ENCODE results near the gene SOD1.

The SOD1 gene

GRCh38 chr21:31682620-31683019, 23.1 kb downstream of the SOD1 start:
- no peak for DNase-seq (ENCODE audit: low spot score)

DNA sequence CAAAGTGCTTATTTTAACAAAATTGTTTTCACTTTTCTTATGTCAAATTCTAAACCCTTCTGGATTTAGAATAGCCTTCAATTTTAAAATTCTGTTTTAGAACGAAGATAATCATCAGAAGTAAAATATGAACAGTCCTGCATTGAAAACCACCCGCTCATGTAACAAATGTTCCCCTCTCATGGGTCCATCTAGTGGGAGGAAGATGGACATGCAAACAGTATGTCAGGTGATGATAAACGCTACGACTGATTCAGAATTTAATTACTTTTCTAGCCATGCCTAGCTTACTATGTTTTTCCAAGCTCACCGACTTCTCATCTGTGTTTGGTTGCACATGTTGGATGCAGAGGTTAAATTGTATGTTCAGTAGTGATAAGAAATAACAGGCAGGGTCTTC, 23.5 kb downstream of the SOD1 start:
- DNase-seq (ENCODE audit: low spot score), result peak; percentile 8

GRCh38 chr21:31684918-31685317, 25.4 kb downstream of the SOD1 start:
- no peak for DNase-seq (ENCODE audit: low spot score)

- DNase-seq (ENCODE audit: low spot score), result no peak
Observed at GRCh38 chr21:31686272-31686915, 26.9 kb downstream of the SOD1 start.

- DNase-seq (ENCODE audit: low spot score), result no peak
Observed at GRCh38 chr21:31687108-31687507, 27.6 kb downstream of the SOD1 start.

- no peak for DNase-seq (ENCODE audit: low spot score)
Observed at GRCh38 chr21:31688603-31689368, 29.3 kb downstream of the SOD1 start.

- DNase-seq (ENCODE audit: low spot score), result no peak
Observed at GRCh38 chr21:31693222-31693621, 33.7 kb downstream of the SOD1 start.

DNA sequence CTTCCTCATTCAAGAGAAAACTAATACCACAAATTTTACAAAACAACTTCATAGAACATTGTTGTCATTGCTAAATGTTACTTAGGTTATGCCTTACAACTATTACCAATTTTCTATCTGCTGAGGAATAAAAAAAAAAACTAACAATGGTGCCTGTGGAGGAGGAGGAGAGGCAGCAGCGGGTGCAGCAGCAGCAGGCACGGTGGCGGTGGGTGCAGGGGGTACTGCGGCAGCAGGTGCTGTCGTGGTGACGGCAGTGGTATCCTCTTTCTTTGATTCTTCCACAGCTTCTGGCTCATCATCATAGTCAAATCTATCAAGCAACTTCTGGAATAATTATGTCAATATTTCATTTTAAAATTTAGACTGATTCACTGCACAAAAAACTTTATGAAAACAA, 36.9 kb downstream of the SOD1 start:
- no peak for DNase-seq (ENCODE audit: low spot score)

GRCh38 chr21:31698461-31698860, 39.0 kb downstream of the SOD1 start:
- DNase-seq (ENCODE audit: low spot score), result no peak

GRCh38 chr21:31700040-31700439, 40.5 kb downstream of the SOD1 start:
- DNase-seq (ENCODE audit: low spot score), result no peak

DNA sequence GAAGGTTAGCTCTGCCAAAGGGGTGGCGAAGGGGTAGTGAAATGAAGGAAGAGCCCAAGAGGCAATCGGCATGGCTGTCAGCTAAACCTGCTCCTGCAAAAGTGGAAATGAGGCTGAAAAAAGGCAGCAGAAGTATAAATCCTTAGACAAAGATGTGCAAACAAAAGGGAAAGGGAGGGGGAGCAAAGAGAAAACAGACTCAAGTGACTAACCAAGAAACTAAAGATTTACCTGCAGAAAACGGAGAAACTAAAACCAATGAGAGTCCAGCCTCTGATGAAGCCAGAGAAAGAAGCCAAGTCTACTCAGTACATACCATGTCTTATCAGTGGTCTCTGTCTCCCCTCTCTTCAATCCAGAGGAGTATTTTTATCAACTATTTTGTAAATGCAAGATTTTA, 47.1 kb downstream of the SOD1 start:
- DNase-seq (ENCODE audit: low spot score), result no peak

- DNase-seq (ENCODE audit: low spot score), result no peak
Observed at GRCh38 chr21:31707499-31707898, 48.0 kb downstream of the SOD1 start.

DNA sequence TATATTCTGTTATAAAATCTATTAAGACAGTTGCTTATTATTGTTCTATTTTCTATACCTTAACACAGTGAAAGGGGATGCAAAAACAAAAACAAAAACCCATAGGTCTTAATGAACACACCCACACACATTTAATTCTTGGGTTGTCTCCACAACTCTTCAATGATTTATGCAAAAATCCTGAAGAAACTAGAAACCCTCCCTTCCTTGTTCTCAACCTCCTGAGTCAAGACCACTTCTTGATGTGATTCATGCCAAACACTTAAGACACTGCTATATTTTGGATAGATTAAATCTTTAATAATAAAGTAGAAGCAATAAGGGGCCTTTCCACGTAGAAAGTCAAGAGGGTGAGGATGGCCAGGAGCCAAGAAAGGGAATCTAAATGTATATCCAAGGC, 49.0 kb downstream of the SOD1 start:
- DNase-seq (ENCODE audit: low spot score), result no peak

DNA sequence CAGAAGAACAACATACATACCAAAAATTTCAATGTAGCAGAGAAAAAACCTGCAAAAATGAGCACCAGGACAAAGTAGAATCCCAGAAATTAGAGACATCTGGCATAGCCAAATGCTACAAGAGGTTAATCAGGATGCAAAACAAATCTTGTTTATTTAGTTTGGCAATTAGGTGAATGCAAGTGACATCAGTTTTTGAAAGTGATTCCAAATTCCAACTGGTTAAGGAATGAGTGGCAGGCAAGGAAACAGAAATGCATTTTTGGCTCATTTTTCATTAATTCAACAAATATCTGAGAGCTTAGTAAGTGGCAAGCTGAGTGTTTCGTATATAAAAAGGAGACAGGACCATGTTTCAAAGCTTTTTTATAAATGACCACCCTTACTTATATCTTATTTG, 51.1 kb downstream of the SOD1 start:
- DNase-seq (ENCODE audit: low spot score), result no peak

GRCh38 chr21:31711326-31711725, 51.8 kb downstream of the SOD1 start:
- DNase-seq (ENCODE audit: low spot score), result no peak

GRCh38 chr21:31711745-31712285, 52.3 kb downstream of the SOD1 start:
- no peak for DNase-seq (ENCODE audit: low spot score)

DNA sequence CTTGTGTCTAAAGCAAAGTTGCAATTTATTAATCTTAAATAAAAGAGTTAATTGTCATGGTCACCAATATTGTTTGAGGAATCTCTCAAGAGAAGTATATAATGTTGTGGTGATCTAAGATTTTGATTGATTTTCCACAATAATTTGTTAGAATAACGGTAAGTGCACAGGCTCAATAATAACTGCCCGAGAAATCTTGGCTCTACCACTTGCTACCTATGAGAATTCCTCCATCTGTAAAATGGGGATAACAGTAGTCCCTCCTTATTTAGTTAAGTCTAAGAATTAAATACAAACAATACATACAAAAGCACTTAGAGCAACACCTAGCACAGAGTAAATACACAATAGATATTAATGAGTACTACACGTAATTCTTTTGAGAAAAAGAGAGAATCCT, 53.6 kb downstream of the SOD1 start:
- DNase-seq (ENCODE audit: low spot score), result no peak

DNA sequence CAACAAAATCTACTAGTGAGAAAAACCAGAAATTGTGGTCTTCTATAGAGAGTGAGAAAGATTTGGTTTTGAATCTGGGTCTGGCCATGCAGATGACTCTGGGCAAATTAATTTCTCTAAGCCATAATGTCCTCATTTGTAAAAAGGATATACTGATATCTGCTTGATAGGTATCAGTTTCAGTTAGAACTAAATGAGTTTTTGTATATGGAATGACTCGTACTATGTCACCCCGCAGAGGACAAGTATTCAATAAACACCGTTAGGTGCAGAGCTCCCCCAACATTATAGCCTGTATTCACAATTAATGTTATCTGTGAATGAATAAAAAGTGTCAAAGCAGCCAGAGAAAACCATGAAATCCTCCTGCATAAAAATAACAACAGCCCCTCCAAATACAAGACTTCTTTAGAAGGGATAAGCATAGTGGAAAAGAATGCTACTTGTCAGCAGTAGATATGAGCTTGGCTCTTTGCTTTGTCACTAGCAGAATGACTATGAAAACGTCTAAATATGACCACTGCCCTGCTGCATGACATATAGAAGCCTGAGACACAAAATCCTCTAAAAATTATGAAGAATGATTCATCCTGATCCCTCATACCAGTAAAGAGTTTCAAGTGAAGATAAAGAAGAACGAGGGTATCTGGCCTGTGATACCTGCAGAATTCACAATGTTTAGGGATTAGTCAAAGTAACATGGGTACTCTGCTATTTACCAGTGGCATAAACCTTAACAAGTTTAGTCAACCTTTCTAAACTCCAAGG, 54.7 kb downstream of the SOD1 start:
- no peak for DNase-seq (ENCODE audit: low spot score)

DNA sequence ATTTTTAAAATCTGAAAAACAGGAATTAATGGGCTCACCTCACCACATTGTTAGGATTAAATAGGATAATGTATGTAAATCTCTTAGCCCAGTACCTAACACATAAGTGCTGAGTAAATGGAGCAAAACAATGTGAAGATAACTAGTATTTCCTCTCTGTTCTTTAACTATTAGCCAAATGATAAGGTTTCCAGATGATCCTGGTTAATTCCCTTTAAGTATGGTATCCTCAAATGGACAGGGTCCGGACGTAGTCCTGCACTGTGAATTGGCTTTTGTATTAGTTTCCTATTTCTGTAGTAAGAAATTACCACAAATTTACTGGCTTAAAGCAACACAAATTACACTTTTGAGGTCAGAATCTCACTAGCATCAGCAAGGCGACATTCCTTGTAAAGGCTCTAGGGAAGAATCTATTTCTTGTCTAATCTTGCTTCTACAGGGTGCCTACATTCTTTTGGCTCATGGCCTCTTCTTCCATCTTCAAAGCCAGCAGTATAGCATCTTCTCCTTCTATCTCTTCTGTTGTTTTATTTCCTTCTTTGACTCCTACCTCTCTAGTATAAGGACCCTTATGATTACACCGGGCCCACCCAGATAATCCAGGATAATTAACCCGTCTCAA, 55.4 kb downstream of the SOD1 start:
- DNase-seq (ENCODE audit: low spot score), result no peak

- DNase-seq (ENCODE audit: low spot score), result no peak
Observed at GRCh38 chr21:31716106-31716505, 56.6 kb downstream of the SOD1 start.

All from COLO829 (cell line).